ENCODE data around the gene GLYATL1B.

DNA sequence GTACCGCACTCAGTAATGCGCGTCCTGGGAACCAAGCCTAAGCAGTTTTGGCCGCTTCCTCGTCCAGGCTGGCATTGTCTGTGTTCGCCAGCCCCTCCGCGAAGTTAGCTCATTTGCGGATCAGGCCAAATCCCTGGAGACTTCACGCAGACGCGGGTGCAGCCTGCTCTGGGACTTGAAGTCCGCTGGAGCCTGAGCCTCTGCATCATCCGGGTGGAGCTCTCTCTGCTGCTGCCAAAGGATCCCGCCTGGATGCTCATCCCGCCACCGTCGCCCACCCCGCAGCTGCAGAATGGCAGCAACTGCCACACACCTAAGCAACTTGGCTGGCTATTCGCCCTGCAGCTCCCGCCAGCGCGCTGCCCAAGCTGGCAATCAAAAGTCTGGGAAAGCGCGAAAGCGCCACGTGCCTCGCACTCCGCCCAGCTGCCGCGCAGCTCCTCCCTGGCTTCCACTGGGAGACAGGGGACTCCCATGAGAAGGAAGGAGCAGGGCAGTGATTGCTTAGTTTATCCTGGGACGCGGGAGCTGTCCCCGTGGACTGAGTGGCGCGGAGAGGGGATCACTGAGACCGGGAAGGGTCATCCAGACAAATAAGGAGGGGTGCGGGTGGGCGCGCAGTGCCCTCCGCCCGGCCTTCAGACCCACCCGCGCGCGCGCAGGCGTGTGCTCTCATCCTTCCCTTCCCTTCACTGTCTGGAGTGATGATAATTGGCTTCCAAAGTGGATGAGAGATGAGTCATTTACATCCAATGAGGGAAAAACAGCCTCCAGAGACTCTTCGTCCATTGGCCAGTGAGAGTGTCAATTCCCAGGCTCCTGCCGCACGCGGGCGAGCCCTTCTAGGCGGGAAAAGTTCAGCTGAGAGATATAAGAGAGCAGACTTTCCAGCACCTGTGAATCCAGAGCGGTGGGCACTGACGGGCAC, 23.2 kb upstream of the GLYATL1B start:
- TF ChIP-seq POLR2AphosphoS5 (IDR thresholded peaks at IDR 0.05; ENCODE audit: low read depth, low read length) (no peak), TAF1 (IDR thresholded peaks at IDR 0.05; ENCODE audit: borderline replicate concordance, insufficient read depth, low read length) (no peak), SIN3A (IDR thresholded peaks at IDR 0.05; ENCODE audit: borderline replicate concordance, insufficient read depth, low read length) (no peak)
- TF ChIP-seq, protein P1, sequence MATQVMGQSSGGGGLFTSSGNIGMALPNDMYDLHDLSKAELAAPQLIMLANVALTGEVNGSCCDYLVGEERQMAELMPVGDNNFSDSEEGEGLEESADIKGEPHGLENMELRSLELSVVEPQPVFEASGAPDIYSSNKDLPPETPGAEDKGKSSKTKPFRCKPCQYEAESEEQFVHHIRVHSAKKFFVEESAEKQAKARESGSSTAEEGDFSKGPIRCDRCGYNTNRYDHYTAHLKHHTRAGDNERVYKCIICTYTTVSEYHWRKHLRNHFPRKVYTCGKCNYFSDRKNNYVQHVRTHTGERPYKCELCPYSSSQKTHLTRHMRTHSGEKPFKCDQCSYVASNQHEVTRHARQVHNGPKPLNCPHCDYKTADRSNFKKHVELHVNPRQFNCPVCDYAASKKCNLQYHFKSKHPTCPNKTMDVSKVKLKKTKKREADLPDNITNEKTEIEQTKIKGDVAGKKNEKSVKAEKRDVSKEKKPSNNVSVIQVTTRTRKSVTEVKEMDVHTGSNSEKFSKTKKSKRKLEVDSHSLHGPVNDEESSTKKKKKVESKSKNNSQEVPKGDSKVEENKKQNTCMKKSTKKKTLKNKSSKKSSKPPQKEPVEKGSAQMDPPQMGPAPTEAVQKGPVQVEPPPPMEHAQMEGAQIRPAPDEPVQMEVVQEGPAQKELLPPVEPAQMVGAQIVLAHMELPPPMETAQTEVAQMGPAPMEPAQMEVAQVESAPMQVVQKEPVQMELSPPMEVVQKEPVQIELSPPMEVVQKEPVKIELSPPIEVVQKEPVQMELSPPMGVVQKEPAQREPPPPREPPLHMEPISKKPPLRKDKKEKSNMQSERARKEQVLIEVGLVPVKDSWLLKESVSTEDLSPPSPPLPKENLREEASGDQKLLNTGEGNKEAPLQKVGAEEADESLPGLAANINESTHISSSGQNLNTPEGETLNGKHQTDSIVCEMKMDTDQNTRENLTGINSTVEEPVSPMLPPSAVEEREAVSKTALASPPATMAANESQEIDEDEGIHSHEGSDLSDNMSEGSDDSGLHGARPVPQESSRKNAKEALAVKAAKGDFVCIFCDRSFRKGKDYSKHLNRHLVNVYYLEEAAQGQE (IDR thresholded peaks at IDR 0.05; ENCODE audit: insufficient read depth in 1 of 2, low read depth in 2 of 2, low read length in 2 of 2): no peak

All from PFSK-1 (cell line).